GM23338 (cell line): ENCODE data around the gene APOL1. TPM values are rescaled to one million over a fixed set of nuclear protein-coding genes. Genes with fewer than 3 reads are reported as not detected.

Experiments
- ATAC-seq: fragments of 200-7000 bp; cut with Tn5 transposase; 3 replicates; pipeline ENCODE4 v1.9.1; 2020
- DNase-seq: peaks from one replicate; pipeline ENCODE4 v3.0.0-alpha.2; 2015; ENCODE audit warnings: low spot score
- H2AFZ ChIP-seq: fragments of 200-600 bp; sonication (generic); 2 replicates; pipeline ENCODE4 v1.8.0; 2016; ENCODE audit warnings: antibody characterized with exemption, mild to moderate bottlenecking, moderate library complexity
- H3F3A ChIP-seq: fragments of 200-600 bp; sonication (generic); replicated peaks from 2 replicates; pipeline ENCODE4 v1.8.0; 2017; ENCODE audit warnings: antibody characterized with exemption, mixed run types, low read depth
- H3K27ac ChIP-seq: fragments of 200-600 bp; sonication (generic); 2 replicates; pipeline ENCODE4 v1.6.1; 2016; ENCODE audit warnings: low read depth
- H3K27me3 ChIP-seq: fragments of 200-600 bp; sonication (generic); 2 replicates; pipeline ENCODE4 v1.8.0; 2016; ENCODE audit warnings: mild to moderate bottlenecking, mixed run types, moderate library complexity; ENCODE audit not compliant: insufficient read depth
- H3K36me3 ChIP-seq: fragments of 200-600 bp; sonication (generic); 2 replicates; pipeline ENCODE4 v1.8.0; 2016; ENCODE audit warnings: mild to moderate bottlenecking; ENCODE audit not compliant: insufficient read depth
- H3K4me1 ChIP-seq: fragments of 200-600 bp; sonication (generic); 2 replicates; pipeline ENCODE4 v1.8.0; 2016; ENCODE audit warnings: mild to moderate bottlenecking, moderate library complexity; ENCODE audit not compliant: insufficient read depth
- H3K4me2 ChIP-seq: fragments of 200-600 bp; sonication (generic); 2 replicates; pipeline ENCODE4 v1.7.1; 2017; ENCODE audit warnings: mixed run types
- H3K4me3 ChIP-seq: fragments of 200-600 bp; sonication (generic); 2 replicates; pipeline ENCODE4 v1.6.1; 2016; ENCODE audit warnings: mixed run types
- H3K79me2 ChIP-seq: fragments of 200-600 bp; sonication (generic); replicated peaks from 2 replicates; pipeline ENCODE4 v1.8.0; 2017; ENCODE audit warnings: mild to moderate bottlenecking; ENCODE audit not compliant: insufficient read depth
- H3K9me2 ChIP-seq: fragments of 200-600 bp; sonication (generic); 2 replicates; pipeline ENCODE4 v1.8.0; 2017; ENCODE audit not compliant: insufficient read depth
- H4K20me1 ChIP-seq: fragments of 200-600 bp; sonication (generic); replicated peaks from 2 replicates; pipeline ENCODE4 v1.8.0; 2017; ENCODE audit warnings: mild to moderate bottlenecking; ENCODE audit not compliant: insufficient read depth
- H3K27ac Mint-ChIP-seq: 2 replicates; pipeline ENCODE4 v1.8.0; 2020; ENCODE audit warnings: inconsistent platforms, mild to moderate bottlenecking, moderate library complexity, mixed read lengths
- H3K27me3 Mint-ChIP-seq: 3 replicates; pipeline ENCODE4 v1.8.0; 2022; ENCODE audit warnings: low read depth, mild to moderate bottlenecking, moderate library complexity, mixed read lengths, inconsistent platforms; ENCODE audit not compliant: insufficient read depth, poor library complexity
- H3K36me3 Mint-ChIP-seq: 3 replicates; pipeline ENCODE4 v1.8.0; 2021; ENCODE audit warnings: low read depth, mild to moderate bottlenecking, inconsistent platforms, moderate library complexity, mixed read lengths
- H3K4me1 Mint-ChIP-seq: 3 replicates; pipeline ENCODE4 v1.8.0; 2020; ENCODE audit warnings: mild to moderate bottlenecking, inconsistent platforms, mixed read lengths
- H3K4me3 Mint-ChIP-seq: 3 replicates; pipeline ENCODE4 v1.8.0; 2021; ENCODE audit warnings: moderate library complexity, mild to moderate bottlenecking, inconsistent platforms, mixed read lengths
- H3K9me3 Mint-ChIP-seq: 3 replicates; pipeline ENCODE4 v1.8.0; 2020; ENCODE audit warnings: moderate library complexity, mild to moderate bottlenecking, inconsistent platforms, mixed read lengths
- CTCF ChIP-seq, 2 experiments: fragments of 200-600 bp in 1 of 2; sonication (generic) in 1 of 2; conservative IDR thresholded peaks; 2 replicates each; pipeline versions ENCODE4 v1.5.1 to v1.6.1; 2016 to 2017; ENCODE audit warnings: antibody characterized with exemption in 2 of 2, low read depth in 2 of 2, mild to moderate bottlenecking in 2 of 2, moderate library complexity in 1 of 2
- ETS1 ChIP-seq: IDR thresholded peaks from 2 replicates; pipeline ENCODE4 v1.6.1; 2016; ENCODE audit warnings: antibody characterized with exemption
- EZH2phosphoT487 ChIP-seq: fragments of 200-600 bp; sonication (generic); IDR thresholded peaks from one replicate; pipeline ENCODE4 v1.8.1; 2018; ENCODE audit warnings: antibody characterized with exemption; ENCODE audit not compliant: unreplicated experiment
- JUNB ChIP-seq: IDR thresholded peaks from one replicate; pipeline ENCODE4 v1.6.1; 2016; ENCODE audit warnings: antibody characterized with exemption; ENCODE audit not compliant: unreplicated experiment
- NANOG ChIP-seq: IDR thresholded peaks from 2 replicates; pipeline ENCODE4 v1.6.1; 2016; ENCODE audit warnings: antibody characterized with exemption, borderline replicate concordance
- REST ChIP-seq: IDR thresholded peaks from one replicate; pipeline ENCODE4 v1.6.1; 2018; ENCODE audit warnings: antibody characterized with exemption; ENCODE audit not compliant: unreplicated experiment
- STAT1 ChIP-seq: IDR thresholded peaks from one replicate; pipeline ENCODE4 v1.6.1; 2016; ENCODE audit warnings: antibody characterized with exemption; ENCODE audit not compliant: unreplicated experiment
- ZNF331 ChIP-seq: fragments of 250-450 bp; sonication (Bioruptor Pico); IDR thresholded peaks from 2 replicates; pipeline ENCODE4 v1.5.0; 2020; ENCODE audit warnings: low read depth, mild to moderate bottlenecking, moderate library complexity
- polyA plus RNA-seq: library from polyadenylated mRNA; unstranded; fragments of >200 nt; fragmentation: Nextera tagmentation; extraction: Ambion mirVana; gene quantifications from 2 replicates; pipeline ENCODE4 v1.2.1, GENCODE V29; 2016
- total RNA-seq: library from RNA; depleted of rRNA; stranded (reverse); fragments of >200 nt; shearing (Covaris generic); gene quantifications from 2 replicates; pipeline ENCODE4 v1.2.3, GENCODE V29; 2014

Gene APOL1
- total and polyA plus RNA-seq, 2 experiments from 2014 or later, result 0.11 TPM; not detected in 1

- TF ChIP-seq REST, result no peak
Measured at GRCh38 chr22:36213586-36213985, 39.3 kb upstream of the APOL1 start (continued).

GRCh38 chr22:36215981-36216380, 37.0 kb upstream of the APOL1 start:
- no peak for ATAC-seq
- peaks cover 3% of the 10 kb centered on the region; the same call in 2 of the 3 replicates for H3K4me1 Mint-ChIP-seq
- no peak overlapping the region for H3K27ac ChIP-seq
- no peak for TF ChIP-seq ZNF331
- no peak for TF ChIP-seq STAT1
- no peak for TF ChIP-seq NANOG
- no peak for TF ChIP-seq ETS1
- no peak for TF ChIP-seq REST
- no peak for TF ChIP-seq JUNB
- TF ChIP-seq CTCF (conservative IDR thresholded peaks at IDR 0.05; ENCODE audit: low read depth in 2 of 2), result no peak
- TF ChIP-seq EZH2phosphoT487, result no peak

More at GRCh38 chr22:36215981-36216380, 37.0 kb upstream of the APOL1 start:
- no peaks in the 10 kb centered on the region for H3F3A ChIP-seq
- H3K79me2 ChIP-seq, result no peaks in the 10 kb centered on the region
- no peaks in the 10 kb centered on the region for H3K9me2 ChIP-seq
- no peaks in the 10 kb centered on the region for H4K20me1 ChIP-seq
- H3K36me3 Mint-ChIP-seq, result no peaks in the 10 kb centered on the region
- no peak for DNase-seq
- H3K9me3 Mint-ChIP-seq, result no peaks in the 10 kb centered on the region
- H3K27ac Mint-ChIP-seq, result no peak overlapping the region
- no peaks in the 10 kb centered on the region for H3K36me3 ChIP-seq
- no peak overlapping the region for H3K4me2 ChIP-seq
- H3K27me3 Mint-ChIP-seq, result peaks cover 6% of the 10 kb centered on the region
- no peak overlapping the region for H2AFZ ChIP-seq
- H3K4me1 ChIP-seq, result peaks cover 3% of the 10 kb centered on the region; the same call in 1 of the 2 replicates
- H3K27me3 ChIP-seq, result no peaks in the 10 kb centered on the region
- no peak overlapping the region for H3K4me3 ChIP-seq
- no peak overlapping the region for H3K4me3 Mint-ChIP-seq
